GM12873 (cell line): Measurements from ENCODE around the gene MAP2K5.

Experiments used
- CTCF ChIP-seq: IDR thresholded peaks from 2 replicates; pipeline ENCODE4 v1.5.1; 2012; ENCODE audit warnings: low read depth, mild to moderate bottlenecking, moderate library complexity, low read length, control low read depth; ENCODE audit not compliant: insufficient read depth; ENCODE audit errors: missing control alignments

Gene MAP2K5

GRCh38 chr15:67691450-67691849 lies 148.9 kb downstream of the MAP2K5 start:
- no peak for TF ChIP-seq CTCF

GRCh38 chr15:67692573-67692972 lies 150.1 kb downstream of the MAP2K5 start:
- TF ChIP-seq CTCF: no peak

GRCh38 chr15:67696087-67696486 lies 153.6 kb downstream of the MAP2K5 start:
- TF ChIP-seq CTCF: no peak

- TF ChIP-seq CTCF: no peak
Observed at GRCh38 chr15:67700023-67700422, 157.5 kb downstream of the MAP2K5 start.

GRCh38 chr15:67701669-67702068 lies 159.2 kb downstream of the MAP2K5 start:
- TF ChIP-seq CTCF: no peak

- TF ChIP-seq CTCF: no peak
Observed at GRCh38 chr15:67707520-67708283, 165.2 kb downstream of the MAP2K5 start.

GRCh38 chr15:67708500-67708899 lies 166.0 kb downstream of the MAP2K5 start:
- TF ChIP-seq CTCF: no peak

GRCh38 chr15:67715170-67715569 lies 172.7 kb downstream of the MAP2K5 start:
- TF ChIP-seq CTCF: no peak
